Astrocyte of the hippocampus (primary cell): ENCODE measurements around the gene FNIP1.
"Not testable (repeated sequence)": the region's sequence is repeated elsewhere in the genome, so short reads cannot be mapped to it uniquely, and the experiment has no call there.

Experiments
- DNase-seq: peaks from one replicate; pipeline ENCODE4 v3.0.0; 2011; ENCODE audit warnings: low read depth, low spot score

Gene FNIP1

GRCh38 chr5:131637694-131638093 is 159.1 kb downstream of the FNIP1 start:
- no peak for DNase-seq

DNA sequence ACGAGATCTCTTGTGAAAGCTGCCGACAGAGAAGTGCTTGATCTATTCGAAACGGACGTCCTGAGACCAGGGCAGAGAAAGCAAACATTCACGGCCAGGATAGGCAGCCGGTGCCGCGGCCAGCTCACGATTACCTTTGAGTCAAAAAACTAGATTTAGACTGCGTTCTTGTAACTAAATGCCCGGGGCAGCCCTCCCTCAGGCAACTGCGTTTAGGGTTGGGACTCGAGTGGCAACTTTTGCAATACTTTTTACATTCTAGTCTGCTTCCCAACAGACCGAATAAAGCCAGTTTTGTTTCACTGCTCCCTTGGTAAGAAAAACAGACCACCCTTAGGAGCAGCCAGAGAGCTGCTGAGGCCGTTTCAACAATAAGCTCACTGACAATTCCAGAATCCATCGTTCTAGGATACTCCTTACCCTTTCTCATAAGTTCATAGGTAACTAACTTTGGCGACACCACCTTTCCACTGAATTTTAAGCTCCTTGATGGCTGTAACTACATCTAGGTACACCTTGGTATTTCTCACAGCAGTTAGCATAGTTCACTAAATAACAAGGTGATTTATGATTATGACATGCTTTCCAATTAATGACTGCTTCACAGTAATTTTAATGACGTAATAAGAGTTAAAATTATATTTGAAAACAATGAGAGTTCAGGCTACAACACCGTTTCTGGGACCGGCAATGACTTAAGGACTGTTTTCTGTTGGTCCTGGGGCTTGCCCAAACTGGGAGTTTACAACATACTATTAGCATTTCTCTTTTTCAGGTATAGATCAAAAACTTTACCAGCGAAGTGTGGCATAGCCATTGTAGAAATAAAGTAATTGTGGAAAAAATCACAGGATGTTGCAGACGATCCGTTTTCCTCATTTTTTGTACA is 160.9 kb downstream of the FNIP1 start:
- DNase-seq: no peak

- DNase-seq: peak; percentile 100
These were observed 161.7 kb downstream of the FNIP1 start, which contains the start of gene RAPGEF6 for GRCh38 chr5:131634996-131635683. TSS of gene RAPGEF6 (minus strand) at chr5:131635229. CDS start at chr5:131635030, 199 bp downstream.

DNA sequence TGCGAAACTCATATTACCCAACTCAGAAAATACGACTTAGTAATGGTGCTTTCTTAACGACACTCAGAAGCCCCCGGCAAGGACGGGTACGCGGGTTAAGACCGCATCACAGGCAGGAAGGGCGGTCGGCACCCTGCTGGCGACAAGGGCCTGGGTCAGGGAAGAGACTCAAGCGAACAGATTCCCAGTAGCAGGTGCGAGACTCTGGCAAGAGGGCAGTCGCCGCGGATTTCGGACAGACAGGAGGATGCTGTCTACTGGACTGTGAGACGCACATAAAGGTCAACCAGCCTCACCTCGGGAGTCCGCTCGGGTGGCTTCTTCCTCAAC is 162.2 kb downstream of the FNIP1 start:
- peak; percentile 69 for DNase-seq

GRCh38 chr5:131634238-131634637 is 162.6 kb downstream of the FNIP1 start:
- DNase-seq: no peak

DNA sequence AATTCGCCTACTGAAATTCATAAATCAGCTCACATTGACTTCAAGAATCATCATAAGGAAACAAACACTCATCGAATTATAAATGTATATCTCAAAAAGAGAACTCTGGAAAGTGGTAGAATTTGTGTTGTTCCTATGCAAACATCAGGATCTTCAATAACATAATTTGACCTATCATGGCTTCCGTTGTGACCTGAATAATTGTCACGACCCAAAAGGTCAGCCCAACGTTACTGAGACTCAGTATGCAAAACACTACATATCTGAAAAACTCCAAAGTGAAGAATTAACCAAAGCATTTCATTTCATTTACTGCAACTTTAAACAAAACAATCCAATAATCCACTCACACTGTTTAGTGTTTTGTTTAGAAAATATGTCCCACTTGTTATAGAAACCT is 163.0 kb downstream of the FNIP1 start:
- DNase-seq: no peak

GRCh38 chr5:131630963-131631350 is 165.9 kb downstream of the FNIP1 start:
- DNase-seq: no peak

- no peak for DNase-seq
These were observed 166.4 kb downstream of the FNIP1 start for GRCh38 chr5:131630208-131630962.

DNA sequence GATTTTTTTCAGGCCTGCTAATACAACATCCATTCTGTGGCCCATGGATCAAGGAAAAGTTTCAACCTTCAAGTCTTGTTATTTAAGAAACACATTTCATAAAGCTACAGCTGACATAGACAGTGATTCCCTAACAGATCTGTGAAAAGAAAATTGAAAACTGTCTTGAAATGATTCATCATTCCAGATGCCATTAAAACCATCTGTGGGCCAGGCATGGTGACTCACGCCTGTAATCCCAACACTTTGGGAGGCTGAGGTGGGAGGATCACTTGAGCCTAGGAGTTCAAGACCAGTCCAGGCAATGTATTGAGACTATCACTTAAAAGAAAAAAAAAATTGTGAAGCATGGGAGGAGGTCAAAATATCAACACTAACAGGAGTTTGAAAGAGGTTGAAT is 167.8 kb downstream of the FNIP1 start:
- no peak for DNase-seq

GRCh38 chr5:131627207-131627865 is 169.5 kb downstream of the FNIP1 start:
- DNase-seq: peak; percentile 61

DNA sequence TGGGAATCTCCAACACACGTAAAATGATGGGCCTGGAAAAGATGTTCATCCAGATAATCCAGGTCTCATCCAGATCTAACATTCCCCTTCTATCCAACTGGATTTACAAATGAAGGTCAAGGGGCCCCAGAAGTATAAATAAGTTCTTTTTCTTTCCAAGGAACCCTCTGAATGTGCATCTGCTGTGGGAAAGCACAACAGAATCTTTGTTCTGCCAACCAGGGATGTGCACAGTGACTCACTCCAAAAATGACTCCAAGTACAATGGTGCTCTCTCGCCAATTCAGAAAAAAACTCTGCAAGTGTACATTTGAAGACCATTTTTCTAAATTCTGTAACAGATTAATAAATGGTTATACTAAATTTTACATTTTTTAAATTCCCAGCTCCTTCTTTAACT is 174.2 kb downstream of the FNIP1 start:
- DNase-seq: peak; percentile 69

GRCh38 chr5:131621164-131621563 is 175.7 kb downstream of the FNIP1 start:
- not testable (repeated sequence) for DNase-seq

DNA sequence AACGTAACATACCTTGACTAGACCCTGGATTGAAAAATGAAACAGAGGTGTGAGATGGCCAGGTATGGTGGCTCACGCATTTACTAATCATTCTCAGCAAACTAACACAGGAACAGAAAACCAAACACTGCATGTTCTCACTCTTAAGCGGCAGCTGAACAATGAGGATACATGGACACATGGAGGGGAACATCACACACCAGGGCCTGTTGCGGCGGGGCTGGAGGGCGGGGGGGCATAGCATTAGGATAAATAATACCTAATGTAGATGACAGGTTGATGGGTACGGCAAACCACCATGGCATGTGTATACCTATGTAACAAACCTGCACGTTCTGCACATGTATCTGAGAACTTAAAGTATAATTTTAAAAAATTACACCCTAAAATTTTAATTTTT is 177.7 kb downstream of the FNIP1 start:
- no peak for DNase-seq

- no peak for DNase-seq
These were observed 179.5 kb downstream of the FNIP1 start for GRCh38 chr5:131617140-131617822.

- no peak for DNase-seq
These were observed 180.9 kb downstream of the FNIP1 start for GRCh38 chr5:131615957-131616356.

GRCh38 chr5:131613423-131613822 is 183.4 kb downstream of the FNIP1 start:
- DNase-seq: no peak

GRCh38 chr5:131611064-131611381 is 185.8 kb downstream of the FNIP1 start:
- no peak for DNase-seq

DNA sequence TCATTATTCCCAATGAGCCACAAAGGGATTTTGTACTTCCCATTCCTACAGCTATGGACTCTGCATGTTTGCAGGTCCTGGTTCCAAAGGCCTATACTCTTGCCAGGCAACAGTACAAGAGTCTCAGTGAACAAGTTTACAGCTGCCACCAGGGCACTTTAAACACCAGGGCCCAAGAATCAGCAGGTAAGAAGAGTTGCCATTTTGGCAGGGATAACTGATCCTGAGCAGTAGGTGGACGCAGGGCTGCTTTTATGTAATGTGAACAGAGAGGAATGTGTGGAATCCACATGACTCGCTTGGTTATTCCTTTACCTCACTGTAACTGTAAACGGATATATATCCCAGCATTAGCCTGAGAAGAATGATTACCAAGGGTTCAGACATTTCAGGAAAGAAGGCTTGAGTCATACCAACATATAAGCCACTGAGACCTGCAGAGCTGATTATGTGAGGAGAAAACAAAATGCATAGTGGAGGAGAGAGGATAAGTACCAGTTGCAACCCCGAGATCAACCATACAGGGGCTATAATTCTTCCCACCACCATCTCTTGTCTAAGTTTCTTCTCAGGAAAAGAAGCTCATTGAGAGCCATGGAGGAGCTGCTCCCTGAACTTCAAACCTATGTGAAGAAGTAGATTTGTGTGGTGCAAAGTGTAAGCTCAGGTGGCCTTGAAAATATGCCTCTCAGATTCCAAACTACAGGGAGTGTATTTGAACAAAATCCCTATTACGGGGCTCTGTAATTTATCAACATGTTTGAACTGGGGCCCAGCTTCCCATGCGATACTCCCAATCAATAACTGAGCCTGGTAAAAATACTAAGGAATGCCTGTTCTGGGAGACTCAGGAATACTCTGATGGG is 186.4 kb downstream of the FNIP1 start:
- peak; percentile 79 for DNase-seq

DNA sequence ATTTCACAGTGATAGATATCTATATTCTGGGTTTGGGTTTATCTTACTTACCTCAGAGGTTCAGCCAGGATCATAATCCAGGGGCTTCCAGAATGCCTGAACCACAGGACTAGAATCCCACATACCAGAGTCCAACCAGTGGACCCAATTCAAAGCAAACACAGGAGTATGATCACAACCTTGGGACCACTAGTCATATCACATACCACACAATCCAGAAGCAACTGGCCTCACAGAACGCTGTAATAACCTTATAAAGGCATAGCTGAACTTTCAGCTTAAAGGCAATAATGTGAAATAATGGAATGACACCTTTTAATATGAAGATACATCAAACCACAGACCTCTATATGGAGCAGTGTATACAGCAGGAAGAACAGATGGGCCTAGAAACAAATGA is 187.0 kb downstream of the FNIP1 start:
- peak; percentile 71 for DNase-seq

- DNase-seq: no peak
These were observed 188.2 kb downstream of the FNIP1 start for GRCh38 chr5:131608597-131608996.
